ENCODE results near the gene RAD52.

Gene RAD52

DNA sequence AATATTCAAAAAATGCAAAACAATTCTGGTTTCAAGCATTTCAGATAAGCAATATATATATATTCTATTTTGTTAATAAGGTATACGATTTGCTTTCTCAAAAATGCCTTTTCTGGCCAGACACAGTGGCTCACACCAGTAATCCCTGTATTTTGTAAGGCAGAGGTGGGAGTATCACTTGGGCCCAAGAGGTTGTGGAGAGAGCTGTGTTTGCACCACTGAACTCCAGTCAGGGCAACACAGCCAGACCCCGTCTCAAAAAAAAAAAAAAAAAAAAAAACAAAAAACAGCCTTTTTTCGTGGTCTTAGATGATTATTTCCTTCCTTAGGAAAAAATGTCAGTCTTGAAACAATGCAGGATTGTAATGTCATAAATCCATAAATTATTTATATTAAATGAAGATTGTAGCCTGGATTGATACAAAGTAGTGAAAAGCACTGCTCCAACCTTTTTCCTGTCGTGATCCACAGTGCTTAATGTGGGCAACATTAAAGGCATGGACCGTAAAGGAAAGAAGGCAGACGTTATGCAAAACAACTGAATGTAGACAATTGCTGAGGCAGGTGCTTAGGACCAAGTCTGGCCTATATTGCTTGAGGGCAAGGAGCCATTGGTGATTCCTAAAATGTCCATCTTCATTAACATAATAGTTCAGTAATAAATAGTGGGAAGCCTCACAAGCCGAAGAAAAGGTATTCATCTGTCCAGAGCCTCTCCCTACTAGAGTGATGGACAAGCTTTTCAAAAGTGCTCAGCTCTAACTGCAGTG is 36.8 kb downstream of the RAD52 start:
- no peak for DNase-seq

DNA sequence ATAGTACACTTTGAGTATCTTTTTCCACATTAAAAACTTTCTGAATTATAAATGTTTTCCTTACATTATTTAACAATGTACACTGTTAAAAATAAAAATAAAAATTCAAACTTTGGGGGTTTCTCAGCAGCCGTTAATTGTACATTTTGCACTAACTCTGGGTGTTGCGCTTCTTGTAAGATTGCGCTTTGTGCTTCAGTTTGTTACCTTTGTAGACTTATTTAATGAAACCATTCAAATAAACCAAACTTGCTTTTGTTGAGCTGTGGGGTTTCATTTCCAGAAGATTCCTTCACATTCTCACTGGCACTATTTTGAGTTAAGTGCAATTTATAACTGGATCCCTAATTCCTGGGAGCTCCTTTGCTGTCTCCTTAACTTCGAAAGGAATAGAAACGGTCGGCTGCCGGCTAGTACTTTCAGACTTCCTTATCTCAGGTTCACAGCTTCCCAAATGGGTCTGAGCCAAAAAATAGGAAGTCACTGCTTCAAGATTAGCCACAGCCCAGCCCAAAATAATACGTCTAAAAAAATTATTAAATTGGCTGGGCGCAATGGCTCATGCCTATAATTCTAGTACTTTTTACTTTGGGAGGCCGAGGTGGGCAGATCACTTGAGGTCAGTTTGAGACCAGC is 38.2 kb downstream of the RAD52 start:
- no peak for DNase-seq

DNA sequence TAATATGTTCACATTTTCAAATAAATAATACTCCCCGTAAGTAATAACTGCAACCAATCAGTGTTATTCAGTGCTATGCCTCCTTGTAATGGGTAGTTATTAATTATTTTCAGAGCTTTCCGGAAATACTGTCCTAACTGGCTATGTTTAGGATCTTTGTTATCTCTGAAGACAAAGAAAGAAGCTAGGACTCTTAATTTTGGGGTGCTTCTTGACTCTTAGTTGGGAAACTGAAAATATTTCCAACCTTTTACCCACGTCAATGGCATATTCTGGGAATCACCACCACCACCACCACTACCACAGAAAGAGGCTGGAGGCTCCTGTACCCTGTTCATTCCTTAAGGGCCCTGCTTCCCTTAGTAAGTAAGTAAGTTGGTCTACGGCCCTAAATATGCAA is 39.1 kb downstream of the RAD52 start:
- DNase-seq: no peak

DNA sequence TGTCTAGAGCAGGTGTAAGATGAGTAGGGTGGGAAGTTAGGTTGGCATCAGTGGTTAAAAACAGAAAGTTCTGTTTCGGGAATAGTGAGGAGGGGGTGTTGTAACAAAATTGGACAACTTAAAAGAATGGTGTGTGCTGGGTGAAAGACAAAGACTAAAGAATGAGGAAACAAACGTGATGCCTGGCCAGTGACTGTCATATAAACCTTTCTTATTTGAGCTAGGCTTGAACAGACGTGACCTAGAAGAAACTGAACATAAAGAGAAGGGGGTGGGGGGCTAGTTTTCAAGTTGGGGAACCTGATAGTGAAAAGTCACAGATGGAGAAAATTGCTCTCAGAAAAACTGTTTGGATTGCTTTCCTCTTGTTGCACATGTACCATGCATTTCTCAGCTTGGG is 39.6 kb downstream of the RAD52 start:
- DNase-seq: no peak

DNA sequence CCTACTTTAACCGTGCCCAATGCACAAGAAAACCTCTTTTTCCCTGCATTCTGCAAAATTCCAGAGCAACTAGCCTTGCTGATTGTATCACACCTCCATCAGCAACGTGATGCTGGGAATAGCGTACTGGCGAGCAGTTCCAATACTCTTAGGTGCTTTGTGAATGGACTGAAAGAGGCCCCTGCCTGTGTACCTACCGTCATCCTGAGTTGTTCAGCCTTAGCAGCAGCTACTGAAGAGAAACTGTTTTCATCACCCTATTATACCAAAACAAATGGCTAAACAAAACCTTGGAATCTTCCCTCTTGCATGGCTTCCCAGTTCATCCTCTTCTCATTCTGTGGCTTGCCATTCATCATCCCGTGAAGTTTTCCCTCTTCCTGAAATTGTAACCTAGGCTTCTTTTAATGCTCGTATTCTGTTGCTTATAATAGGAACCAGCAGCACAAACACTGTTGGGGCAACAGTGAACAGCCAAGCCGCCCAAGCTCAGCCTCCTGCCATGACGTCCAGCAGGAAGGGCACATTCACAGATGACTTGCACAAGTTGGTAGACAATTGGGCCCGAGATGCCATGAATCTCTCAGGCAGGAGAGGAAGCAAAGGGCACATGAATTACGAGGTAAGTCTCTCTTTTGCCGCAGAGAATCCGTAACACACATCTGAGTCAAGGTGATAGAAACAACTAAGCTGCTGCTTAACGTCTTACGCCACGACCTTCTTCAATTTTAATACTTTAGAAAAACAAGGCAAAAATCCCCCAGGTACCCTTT is 41.9 kb downstream of the RAD52 start:
- no peak for DNase-seq

DNA sequence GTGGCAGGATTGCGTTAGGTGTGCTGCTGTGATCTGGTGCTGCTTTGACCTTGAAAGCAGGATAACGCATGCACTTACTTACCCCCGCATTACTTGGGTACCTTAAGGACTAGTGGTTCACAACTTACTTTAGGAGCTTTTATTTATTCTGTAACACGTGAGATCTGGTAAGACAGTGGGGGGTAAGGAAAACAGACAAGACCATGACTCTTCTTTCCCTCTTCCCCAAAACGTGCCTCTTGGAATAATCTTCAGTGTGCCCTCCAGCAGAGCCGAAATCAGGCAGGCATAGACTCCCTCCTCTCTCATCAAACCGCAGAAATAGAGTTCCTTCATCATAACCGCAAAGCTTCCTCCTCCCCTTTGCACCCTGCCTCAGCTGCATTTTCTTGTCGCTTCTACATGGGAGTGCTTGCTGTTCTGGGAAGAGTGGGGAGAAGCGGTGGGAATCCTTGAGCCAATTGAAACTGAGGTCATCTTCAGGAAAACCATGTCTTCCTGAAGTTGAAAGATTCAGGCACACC is 43.4 kb downstream of the RAD52 start:
- no peak for DNase-seq

DNA sequence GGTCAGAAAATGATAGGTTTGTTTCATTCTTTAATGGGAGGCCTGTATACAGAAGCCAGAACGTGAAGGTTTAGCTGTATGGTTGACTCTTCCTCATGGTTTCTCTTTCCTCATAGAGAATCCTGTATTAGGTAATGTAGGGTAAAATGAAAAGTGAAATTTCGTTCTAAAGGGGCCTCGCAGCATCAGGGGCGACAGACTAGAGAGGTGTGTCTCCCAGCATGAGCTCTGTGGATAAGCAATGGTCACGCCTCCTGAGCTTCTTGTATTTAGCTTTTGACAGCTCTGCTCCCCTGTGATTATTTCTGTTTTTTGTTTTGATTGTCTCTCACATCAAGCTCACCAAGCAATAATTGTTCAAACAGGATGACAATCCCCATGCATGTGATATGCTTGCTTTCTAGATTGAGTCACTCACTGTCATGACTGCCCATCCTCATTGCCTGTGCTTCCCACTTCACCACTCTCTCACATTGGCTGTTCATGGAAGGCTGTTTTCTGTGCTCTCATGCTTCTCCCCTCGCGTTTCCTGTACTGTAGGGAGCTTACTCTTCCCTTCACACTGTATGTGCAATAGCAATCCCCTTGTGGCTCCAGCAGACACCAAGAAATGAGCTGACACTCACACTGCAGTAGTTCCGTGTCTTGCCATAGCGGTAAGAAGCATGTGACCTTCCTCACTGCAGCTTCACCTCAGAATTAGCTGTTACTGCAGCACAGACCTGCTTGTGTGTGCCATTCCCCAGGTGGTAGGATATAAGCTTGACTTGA is 44.0 kb downstream of the RAD52 start:
- DNase-seq: no peak

DNA sequence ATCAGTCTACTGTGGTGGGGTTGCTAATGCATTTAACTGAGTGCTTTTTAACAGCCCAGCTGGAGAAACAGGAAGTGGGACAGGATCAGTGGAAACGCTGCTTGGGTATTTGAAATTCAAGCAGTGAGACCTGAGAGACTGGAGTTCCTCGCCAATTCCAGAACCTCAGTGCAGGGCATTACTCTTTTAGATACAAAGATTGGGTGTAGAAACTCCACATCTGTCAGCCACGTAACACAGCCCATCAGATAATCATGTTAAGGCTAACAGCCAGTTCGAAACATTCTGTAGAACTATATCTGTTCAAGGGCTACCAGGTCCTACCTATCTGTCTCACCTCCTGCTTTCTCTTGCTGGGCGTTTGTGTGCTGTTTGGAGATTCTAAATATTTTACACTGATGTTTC is 45.5 kb downstream of the RAD52 start:
- DNase-seq: no peak

DNA sequence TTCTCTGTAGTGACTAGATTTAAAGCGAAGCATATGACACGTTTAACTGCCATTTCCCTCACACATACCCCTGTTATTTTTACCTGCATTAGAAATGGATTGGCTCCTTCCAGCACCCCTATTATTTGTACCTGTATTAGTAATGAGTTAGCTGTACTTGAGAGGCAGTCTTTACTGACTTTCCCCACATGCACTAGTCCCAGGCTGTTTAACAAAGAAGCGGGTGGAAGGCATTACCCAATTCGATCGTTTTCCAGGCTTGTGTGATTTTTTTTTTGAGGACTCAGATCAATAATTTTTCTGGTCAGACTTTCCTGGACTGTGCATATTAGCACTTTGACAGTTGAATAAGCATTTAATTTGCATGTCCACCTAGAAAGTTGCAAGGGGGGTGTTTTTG is 46.4 kb downstream of the RAD52 start:
- no peak for DNase-seq

DNA sequence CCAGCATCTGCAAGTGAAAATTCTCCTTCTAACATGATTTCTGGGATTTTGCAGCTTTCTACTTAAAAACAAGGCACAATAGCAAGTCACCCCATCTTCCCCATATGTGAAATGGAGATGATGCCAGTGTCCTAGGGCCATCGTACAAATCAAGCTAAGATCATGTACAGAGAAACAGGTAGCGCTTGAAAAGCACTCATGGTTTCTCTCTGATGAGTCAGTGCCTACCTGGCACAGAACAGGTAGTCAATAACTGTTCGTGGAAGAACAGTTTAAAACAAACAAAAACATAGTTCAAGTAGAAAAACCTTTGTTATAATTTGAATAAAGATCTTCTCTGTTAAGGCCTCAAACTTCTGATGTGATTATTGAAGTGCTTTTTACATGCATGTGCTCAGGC is 46.9 kb downstream of the RAD52 start:
- DNase-seq: no peak

DNA sequence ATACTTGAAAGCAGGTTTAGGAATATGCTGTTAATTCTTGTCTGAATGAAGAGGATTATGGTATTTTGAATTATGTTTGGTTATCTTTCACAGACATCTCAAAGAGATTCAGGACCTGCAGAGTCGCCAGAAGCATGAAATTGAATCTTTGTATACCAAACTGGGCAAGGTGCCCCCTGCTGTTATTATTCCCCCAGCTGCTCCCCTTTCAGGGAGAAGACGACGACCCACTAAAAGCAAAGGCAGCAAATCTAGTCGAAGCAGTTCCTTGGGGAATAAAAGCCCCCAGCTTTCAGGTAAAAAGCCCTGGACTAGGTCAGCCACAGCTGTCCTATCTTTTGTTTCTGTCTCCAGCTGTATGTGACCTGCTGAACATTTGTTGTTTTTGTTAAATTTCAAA is 52.1 kb downstream of the RAD52 start:
- no peak for DNase-seq

DNA sequence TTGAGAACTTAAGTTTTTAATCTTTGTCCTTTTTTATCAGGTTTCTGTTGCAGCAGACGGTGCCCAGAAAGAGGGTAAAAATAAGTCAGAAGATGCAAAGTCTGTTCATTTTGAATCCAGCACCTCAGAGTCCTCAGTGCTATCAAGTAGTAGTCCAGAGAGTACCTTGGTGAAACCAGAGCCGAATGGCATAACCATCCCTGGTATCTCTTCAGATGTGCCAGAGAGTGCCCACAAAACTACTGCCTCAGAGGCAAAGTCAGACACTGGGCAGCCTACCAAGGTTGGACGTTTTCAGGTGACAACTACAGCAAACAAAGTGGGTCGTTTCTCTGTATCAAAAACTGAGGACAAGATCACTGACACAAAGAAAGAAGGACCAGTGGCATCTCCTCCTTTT is 53.5 kb downstream of the RAD52 start:
- DNase-seq: no peak

DNA sequence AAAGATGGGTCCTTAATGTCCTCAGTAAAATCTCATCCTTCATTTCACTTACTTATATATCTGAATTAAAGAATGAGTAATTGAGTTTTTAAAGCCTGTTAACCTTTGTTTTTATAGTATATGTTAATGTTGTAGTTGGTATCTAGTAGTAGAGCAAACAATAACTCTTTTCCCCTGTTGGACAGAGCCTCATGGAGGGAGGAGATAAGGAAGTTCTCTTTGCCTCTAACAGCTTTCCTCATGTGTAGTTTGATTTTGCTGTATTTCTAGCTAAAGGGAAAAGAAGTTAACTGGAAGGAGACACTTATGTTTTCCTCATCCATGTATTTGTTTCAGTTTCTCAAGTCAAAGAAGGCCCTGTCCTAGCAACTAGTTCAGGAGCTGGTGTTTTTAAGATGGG is 55.3 kb downstream of the RAD52 start:
- no peak for DNase-seq

DNA sequence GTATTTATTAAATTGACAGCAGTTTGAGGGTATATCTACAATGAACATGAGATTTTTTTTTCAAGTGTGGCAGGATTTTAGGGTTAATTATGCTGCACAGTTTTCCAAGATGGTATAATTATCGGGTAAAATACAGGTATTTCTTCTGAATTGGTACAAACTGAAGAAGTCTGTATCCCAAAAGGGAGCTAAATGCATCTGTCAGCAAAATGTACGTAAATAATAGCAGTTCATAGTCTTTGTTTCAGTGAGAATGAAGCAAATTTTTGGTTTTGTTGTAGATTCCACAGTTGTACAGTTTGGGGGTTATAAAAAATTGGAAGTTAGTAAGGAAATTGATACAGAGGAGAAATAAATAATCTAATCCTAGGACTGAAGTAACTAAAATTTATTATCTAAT is 63.3 kb downstream of the RAD52 start:
- DNase-seq: no peak

DNA sequence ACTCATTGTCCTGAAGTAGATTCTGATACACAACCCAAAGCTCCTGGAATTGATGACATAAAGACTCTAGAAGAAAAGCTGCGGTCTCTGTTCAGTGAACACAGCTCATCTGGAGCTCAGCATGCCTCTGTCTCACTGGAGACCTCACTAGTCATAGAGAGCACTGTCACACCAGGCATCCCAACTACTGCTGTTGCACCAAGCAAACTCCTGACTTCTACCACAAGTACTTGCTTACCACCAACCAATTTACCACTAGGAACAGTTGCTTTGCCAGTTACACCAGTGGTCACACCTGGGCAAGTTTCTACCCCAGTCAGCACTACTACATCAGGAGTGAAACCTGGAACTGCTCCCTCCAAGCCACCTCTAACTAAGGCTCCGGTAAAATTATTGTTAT is 63.8 kb downstream of the RAD52 start:
- DNase-seq: no peak

DNA sequence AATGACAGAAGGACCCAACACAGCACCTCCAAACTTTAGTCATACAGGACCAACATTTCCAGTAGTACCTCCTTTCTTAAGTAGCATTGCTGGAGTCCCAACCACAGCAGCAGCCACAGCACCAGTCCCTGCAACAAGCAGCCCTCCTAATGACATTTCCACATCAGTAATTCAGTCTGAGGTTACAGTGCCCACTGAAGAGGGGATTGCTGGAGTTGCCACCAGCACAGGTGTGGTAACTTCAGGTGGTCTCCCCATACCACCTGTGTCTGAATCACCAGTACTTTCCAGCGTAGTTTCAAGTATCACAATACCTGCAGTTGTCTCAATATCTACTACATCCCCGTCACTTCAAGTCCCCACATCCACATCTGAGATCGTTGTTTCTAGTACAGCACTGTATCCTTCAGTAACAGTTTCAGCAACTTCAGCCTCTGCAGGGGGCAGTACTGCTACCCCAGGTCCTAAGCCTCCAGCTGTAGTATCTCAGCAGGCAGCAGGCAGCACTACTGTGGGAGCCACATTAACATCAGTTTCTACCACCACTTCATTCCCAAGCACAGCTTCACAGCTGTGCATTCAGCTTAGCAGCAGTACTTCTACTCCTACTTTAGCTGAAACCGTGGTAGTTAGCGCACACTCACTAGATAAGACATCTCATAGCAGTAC is 64.6 kb downstream of the RAD52 start:
- no peak for DNase-seq

DNA sequence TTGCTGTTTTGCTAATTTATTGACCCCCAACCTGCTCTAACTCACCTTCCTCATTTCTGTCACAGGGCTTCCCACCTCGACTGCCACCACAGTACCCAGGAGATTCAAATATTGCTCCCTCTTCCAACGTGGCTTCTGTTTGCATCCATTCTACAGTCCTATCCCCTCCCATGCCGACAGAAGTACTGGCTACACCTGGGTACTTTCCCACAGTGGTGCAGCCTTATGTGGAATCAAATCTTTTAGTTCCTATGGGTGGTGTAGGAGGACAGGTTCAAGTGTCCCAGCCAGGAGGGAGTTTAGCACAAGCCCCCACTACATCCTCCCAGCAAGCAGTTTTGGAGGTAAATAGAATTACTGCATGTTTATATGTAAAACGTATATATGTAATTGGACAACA is 68.8 kb downstream of the RAD52 start:
- DNase-seq: no peak

DNA sequence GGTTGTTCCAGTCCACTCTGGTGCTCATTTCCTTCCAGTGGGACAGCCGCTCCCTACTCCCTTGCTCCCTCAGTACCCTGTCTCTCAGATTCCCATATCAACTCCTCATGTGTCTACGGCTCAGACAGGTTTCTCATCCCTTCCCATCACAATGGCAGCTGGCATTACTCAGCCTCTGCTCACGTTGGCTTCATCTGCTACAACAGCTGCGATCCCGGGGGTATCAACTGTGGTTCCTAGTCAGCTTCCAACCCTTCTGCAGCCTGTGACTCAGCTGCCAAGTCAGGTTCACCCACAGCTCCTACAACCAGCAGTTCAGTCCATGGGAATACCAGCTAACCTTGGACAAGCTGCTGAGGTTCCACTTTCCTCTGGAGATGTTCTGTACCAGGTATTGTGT is 69.9 kb downstream of the RAD52 start:
- DNase-seq: no peak

DNA sequence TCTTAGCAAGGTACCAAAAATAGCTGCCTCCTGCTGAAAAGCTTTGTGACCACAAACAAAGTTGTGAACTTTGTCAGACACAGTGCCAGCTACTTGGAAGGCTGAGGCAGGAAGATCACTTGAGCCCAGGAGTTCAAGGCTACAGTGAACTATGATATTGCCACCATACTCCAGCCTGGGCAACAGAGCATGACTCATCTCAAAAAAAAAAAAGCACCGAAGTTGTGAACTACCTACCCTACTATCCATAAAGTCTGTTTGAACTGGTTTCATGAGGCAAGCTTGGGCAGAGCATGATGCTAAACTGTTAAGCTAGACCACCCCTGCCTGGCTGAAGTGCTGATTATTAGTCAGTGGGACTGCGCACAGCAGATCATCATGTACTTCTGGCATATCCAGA is 75.5 kb downstream of the RAD52 start:
- DNase-seq: no peak

DNA sequence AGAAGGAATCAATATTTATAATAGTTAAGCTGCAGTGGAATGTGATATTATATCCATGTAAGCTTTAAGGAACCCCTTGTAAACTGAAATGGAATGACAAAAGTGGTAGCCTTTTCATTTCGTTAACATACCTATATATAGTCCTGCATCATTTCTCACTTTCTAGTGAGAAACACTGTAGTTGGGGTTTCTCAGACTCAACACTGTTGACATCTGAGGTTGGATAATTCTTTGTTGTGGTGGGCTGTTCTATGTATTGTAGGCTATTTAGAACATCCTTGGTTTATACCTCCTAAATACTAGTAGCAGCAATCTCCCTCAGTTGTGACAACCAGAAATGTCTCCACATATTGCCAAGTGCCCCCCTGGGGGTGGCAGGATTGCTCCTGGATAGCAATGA is 79.1 kb downstream of the RAD52 start:
- no peak for DNase-seq

DNA sequence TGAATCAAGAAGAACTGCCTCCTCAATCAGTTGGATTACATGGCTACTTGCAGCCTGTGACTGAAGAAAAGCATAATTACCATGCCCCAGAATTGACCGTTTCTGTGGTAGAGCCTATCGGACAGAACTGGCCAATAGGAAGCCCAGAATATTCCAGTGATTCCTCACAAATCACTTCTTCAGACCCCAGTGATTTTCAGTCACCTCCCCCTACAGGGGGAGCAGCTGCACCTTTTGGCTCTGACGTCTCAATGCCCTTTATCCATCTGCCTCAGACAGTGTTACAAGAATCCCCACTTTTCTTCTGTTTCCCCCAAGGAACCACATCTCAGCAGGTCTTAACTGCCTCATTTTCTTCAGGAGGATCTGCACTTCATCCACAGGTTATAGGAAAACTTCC is 80.8 kb downstream of the RAD52 start:
- no peak for DNase-seq

DNA sequence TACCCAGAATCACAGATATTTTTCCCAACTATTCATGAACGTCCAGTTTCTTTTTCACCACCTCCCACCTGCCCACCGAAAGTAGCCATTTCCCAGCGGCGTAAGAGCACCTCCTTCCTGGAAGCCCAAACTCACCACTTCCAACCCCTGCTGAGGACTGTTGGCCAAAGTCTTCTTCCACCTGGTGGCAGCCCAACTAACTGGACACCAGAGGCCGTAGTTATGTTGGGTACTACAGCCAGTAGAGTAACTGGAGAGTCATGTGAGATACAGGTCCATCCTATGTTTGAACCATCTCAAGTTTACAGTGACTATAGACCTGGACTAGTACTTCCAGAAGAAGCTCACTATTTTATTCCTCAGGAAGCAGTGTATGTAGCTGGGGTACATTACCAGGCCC is 81.6 kb downstream of the RAD52 start:
- no peak for DNase-seq

DNA sequence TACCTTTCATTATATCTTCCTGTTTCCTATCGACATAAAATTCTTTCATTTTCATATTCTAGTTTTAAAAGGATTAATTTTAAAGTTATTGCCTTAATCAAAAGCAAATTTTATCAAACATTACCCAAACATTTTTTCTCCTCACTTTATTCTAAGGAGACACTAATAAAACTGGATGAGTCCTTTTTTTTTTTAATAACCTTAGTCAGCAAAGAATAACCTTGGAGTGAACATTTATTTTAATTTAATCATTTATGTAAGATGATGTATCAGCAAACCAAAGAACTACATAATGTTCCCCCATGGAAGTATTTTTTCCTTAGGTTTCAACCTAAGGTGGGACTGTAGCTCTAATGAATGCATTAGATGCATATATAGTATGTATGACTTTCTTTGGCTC is 83.9 kb downstream of the RAD52 start:
- no peak for DNase-seq
